DOHH2 (cell line): Measurements from ENCODE around the gene CALHM1.

Source experiments
- H3F3A ChIP-seq: fragments of 200-600 bp; sonication (generic), shearing (Covaris generic); 2 replicates; pipeline ENCODE4 v1.6.0; 2016; ENCODE audit warnings: antibody characterized with exemption, mild to moderate bottlenecking; ENCODE audit not compliant: control insufficient read depth, insufficient read depth
- H3K27ac ChIP-seq: fragments of 200-600 bp; sonication (generic); 2 replicates; pipeline ENCODE4 v1.5.1; 2014; ENCODE audit warnings: low read depth, mild to moderate bottlenecking, low read length, moderate library complexity
- H3K27me3 ChIP-seq: fragments of 200-600 bp; sonication (generic); 2 replicates; pipeline ENCODE4 v1.6.1; 2014; ENCODE audit warnings: mild to moderate bottlenecking, low read length, mixed read lengths; ENCODE audit not compliant: control insufficient read depth
- H3K36me3 ChIP-seq: fragments of 200-600 bp; sonication (generic); 2 replicates; pipeline ENCODE4 v1.6.1; 2014; ENCODE audit warnings: mild to moderate bottlenecking, low read length, moderate library complexity, mixed read lengths; ENCODE audit not compliant: control insufficient read depth
- H3K4me1 ChIP-seq: fragments of 200-600 bp; sonication (generic); 2 replicates; pipeline ENCODE4 v1.6.1; 2014; ENCODE audit warnings: mild to moderate bottlenecking, low read length, mixed read lengths; ENCODE audit not compliant: control insufficient read depth
- H3K4me2 ChIP-seq: fragments of 200-600 bp; sonication (generic); 2 replicates; pipeline ENCODE4 v1.6.0; 2014; ENCODE audit warnings: mild to moderate bottlenecking, low read length, moderate library complexity
- H3K4me3 ChIP-seq: fragments of 200-600 bp; sonication (generic); 2 replicates; pipeline ENCODE4 v1.5.1; 2014; ENCODE audit warnings: mild to moderate bottlenecking, low read length, mixed read lengths
- H3K79me2 ChIP-seq: fragments of 200-600 bp; sonication (generic); 2 replicates; pipeline ENCODE4 v1.6.1; 2014; ENCODE audit warnings: mild to moderate bottlenecking, low read length, mixed read lengths; ENCODE audit not compliant: control insufficient read depth
- H3K9me2 ChIP-seq: fragments of 200-600 bp; sonication (generic); replicated peaks from 2 replicates; pipeline ENCODE4 v1.6.1; 2014; ENCODE audit warnings: mild to moderate bottlenecking, low read length, mixed read lengths; ENCODE audit not compliant: control insufficient read depth
- H3K9me3 ChIP-seq: fragments of 200-600 bp; sonication (generic); 2 replicates; pipeline ENCODE4 v1.6.1; 2014; ENCODE audit warnings: antibody characterized with exemption, low read length, mixed read lengths; ENCODE audit not compliant: control insufficient read depth, insufficient read depth
- H4K20me1 ChIP-seq: fragments of 200-600 bp; sonication (generic); 2 replicates; pipeline ENCODE4 v1.6.0; 2014; ENCODE audit warnings: low read depth, mild to moderate bottlenecking, antibody characterized with exemption, low read length, moderate library complexity; ENCODE audit not compliant: control insufficient read depth, insufficient read depth
- CTCF ChIP-seq: fragments of 200-600 bp; sonication (generic); IDR thresholded peaks from one replicate; pipeline ENCODE4 v1.5.1; 2014; ENCODE audit warnings: antibody characterized with exemption, mild to moderate bottlenecking, low read depth, low read length; ENCODE audit not compliant: poor library complexity, severe bottlenecking
- EZH2phosphoT487 ChIP-seq: fragments of 200-600 bp; sonication (generic); IDR thresholded peaks from 2 replicates; pipeline ENCODE4 v1.6.1; 2017; ENCODE audit warnings: borderline replicate concordance, mild to moderate bottlenecking, antibody characterized with exemption, low read length, moderate library complexity, mixed read lengths

Gene CALHM1

DNA sequence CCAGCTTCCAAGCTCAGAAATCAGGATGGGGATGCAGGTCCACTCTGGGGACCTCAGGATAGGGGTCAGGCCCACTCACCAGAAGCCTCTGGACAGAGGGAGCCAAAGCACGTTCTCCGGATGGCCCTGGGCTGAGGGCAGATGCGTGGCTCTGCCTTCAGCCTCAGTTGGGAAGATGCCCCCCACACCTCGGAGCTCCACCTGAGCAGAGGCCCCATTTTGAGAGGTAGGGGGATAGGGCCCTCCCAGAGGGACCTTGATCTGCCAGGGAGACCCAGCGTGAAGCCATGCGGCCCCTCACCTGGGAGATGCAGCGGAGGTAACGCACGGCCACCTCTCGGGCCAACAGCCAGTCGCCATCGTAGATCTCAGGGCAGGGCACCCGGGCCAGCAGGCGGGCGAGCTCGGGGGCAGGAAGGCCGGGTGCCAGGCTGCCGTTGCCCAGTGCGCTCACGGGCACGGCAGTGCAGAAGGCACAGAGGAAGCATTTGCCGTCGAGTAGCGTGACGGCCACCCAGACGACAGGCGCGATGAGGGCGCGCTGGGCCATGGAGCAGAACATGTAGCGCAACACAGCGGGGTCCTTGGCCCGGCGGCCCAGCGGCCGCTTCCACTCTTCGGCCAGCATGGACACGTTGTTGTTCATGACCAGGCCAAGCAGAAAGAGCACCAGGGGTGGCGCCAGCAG is 660 bp downstream of the CALHM1 start:
- H3K9me2 ChIP-seq, result no peaks in the 10 kb centered on the region
- H3K27ac ChIP-seq, result no peak overlapping the region
- TF ChIP-seq CTCF (no peak), EZH2phosphoT487 (no peak)
- no peaks in the 10 kb centered on the region for H3K36me3 ChIP-seq
- no peaks in the 10 kb centered on the region for H4K20me1 ChIP-seq
- H3K27me3 ChIP-seq, result no peaks in the 10 kb centered on the region
- no peak overlapping the region for H3K4me3 ChIP-seq
- peaks cover 10% of the 10 kb centered on the region for H3F3A ChIP-seq
- no peaks in the 10 kb centered on the region for H3K9me3 ChIP-seq
- no peaks in the 10 kb centered on the region for H3K79me2 ChIP-seq
- H3K4me1 ChIP-seq, result peaks cover 30% of the 10 kb centered on the region
- H3K4me2 ChIP-seq, result no peak overlapping the region

- Histone ChIP-seq H3K4me3 (no peak overlapping the region), H3K9me2 (no peaks in the 10 kb centered on the region), H3K27ac (no peak overlapping the region), H3F3A (peaks cover 8% of the 10 kb centered on the region), H3K27me3 (no peaks in the 10 kb centered on the region), H3K79me2 (no peaks in the 10 kb centered on the region), H3K4me1 (peaks cover 27% of the 10 kb centered on the region), H3K36me3 (no peaks in the 10 kb centered on the region), H4K20me1 (no peaks in the 10 kb centered on the region), H3K4me2 (no peak overlapping the region), H3K9me3 (no peaks in the 10 kb centered on the region)
- TF ChIP-seq CTCF (no peak), EZH2phosphoT487 (no peak)
These were observed 1.5 kb downstream of the CALHM1 start for GRCh38 chr10:103457176-103457712.

- H3K4me2 ChIP-seq, result no peak overlapping the region
- H3K9me3 ChIP-seq, result no peaks in the 10 kb centered on the region
- no peak for TF ChIP-seq CTCF
- TF ChIP-seq EZH2phosphoT487, result no peak
- H3K4me1 ChIP-seq, result peaks cover 34% of the 10 kb centered on the region
- no peaks in the 10 kb centered on the region for H4K20me1 ChIP-seq
- H3K27me3 ChIP-seq, result no peaks in the 10 kb centered on the region
- peaks cover 6% of the 10 kb centered on the region; the same call in 1 of the 2 replicates for H3F3A ChIP-seq
- H3K27ac ChIP-seq, result no peak overlapping the region
- H3K79me2 ChIP-seq, result no peaks in the 10 kb centered on the region
- no peaks in the 10 kb centered on the region for H3K9me2 ChIP-seq
- H3K36me3 ChIP-seq, result peaks cover under 1% of the 10 kb centered on the region; the same call in 1 of the 2 replicates
- H3K4me3 ChIP-seq, result no peak overlapping the region
These were observed 2.5 kb downstream of the CALHM1 start for GRCh38 chr10:103456074-103456660.
